HFF-Myc (cell line): ENCODE data around the gene FILIP1L.

Experiments used
- DNase-seq: peaks from one replicate; pipeline ENCODE4 v3.0.0-alpha.2; 2011; ENCODE audit warnings: low read depth; ENCODE audit errors: extremely low read depth
- H3K4me3 ChIP-seq: replicated peaks from 2 replicates; pipeline ENCODE4 v1.5.1; 2011; ENCODE audit warnings: low read depth, mild to moderate bottlenecking, control low read depth, low read length
- TF ChIP-seq, protein P1 (sequence below): IDR thresholded peaks from 2 replicates; pipeline ENCODE4 v1.5.1; 2012; ENCODE audit warnings: mild to moderate bottlenecking, low read depth, low read length, control low read depth; ENCODE audit errors: missing control alignments

Gene FILIP1L

DNA sequence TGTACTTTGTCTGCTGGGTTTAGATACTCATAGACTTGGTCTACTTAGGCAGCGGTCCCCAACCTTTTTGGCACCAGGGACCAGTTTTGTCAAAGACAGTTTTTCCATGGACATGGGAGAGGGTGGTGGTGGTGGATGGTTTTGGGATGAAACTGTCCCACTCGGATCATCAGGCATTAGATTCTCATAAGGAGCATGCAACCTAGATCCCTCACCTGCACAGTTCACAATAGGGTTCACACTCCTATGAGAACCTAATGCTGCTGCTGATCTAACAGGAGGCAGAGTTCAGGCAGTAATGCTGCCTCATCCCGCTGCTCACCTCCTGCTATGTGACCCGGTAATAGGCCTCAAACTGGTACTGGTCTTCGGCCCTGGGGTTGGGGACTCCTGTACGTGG is 251.3 kb downstream of the FILIP1L start:
- DNase-seq = no peak
- TF ChIP-seq, protein P1, sequence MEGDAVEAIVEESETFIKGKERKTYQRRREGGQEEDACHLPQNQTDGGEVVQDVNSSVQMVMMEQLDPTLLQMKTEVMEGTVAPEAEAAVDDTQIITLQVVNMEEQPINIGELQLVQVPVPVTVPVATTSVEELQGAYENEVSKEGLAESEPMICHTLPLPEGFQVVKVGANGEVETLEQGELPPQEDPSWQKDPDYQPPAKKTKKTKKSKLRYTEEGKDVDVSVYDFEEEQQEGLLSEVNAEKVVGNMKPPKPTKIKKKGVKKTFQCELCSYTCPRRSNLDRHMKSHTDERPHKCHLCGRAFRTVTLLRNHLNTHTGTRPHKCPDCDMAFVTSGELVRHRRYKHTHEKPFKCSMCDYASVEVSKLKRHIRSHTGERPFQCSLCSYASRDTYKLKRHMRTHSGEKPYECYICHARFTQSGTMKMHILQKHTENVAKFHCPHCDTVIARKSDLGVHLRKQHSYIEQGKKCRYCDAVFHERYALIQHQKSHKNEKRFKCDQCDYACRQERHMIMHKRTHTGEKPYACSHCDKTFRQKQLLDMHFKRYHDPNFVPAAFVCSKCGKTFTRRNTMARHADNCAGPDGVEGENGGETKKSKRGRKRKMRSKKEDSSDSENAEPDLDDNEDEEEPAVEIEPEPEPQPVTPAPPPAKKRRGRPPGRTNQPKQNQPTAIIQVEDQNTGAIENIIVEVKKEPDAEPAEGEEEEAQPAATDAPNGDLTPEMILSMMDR = no peak

GRCh38 chr3:99862208-99862607 is 252.1 kb downstream of the FILIP1L start:
- H3K4me3 ChIP-seq = no peak overlapping the region
- TF ChIP-seq, protein P1 = no peak
- no peak for DNase-seq

More for the DNA sequence above, 251.3 kb downstream of the FILIP1L start:
- no peak overlapping the region for H3K4me3 ChIP-seq

DNA sequence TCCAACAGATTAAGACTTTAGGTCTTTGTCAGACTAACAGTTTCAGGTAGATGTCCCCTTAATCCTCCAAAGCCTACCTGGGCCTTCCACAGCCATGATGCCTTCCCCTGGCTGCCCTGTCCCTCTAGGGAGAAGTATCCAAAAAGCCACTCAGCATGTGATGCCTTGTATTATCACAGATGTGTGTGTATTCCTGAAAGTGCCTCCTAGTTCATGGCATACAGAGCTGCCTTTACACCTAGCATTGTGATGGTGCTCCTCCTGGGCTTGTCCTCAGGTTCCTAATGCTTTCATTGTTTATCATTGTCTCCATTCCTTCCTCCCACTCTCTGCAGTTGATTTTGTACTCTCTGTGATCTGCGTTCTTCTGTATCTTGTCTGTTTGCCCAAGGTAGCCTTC is 253.1 kb downstream of the FILIP1L start:
- TF ChIP-seq, protein P1 = no peak
- DNase-seq = no peak
- H3K4me3 ChIP-seq = no peak overlapping the region

DNA sequence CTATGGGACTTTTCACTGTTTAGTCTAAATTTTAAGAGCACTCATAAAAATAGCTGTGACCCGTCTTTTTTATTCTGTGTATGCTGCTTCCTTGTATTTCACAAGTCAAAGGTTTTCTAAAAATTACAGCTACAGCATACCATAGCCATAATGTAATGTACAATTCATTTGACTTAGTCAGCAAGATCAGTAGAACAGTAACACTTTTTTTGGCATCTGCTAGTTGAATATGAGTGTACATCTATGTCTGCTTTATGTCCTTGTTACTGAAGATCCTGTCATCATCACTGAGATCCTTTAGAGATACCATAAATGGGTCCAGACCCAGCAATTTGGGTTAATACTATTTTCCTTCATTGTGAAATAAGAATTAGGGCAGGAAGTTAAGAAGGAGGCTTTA is 254.5 kb downstream of the FILIP1L start:
- DNase-seq = peak; percentile 67
- TF ChIP-seq, protein P1 = no peak

DNA sequence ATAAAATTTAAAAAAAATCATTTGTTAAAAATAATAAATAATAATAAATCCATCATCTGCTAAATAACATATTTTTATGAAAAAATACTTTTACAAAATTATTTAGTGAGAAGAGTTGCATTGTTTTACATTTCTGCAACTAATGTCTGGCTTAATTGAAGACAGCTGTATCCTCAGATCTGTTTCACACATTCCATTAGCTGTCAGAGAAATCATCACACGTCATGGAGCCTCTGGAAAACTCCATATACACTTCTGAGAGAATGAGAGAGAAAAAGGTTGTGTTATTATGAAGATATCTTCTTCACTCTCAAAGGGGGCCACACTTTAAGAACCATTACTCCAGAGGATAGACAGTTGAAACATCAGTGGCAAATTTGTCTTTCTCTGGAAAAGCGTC is 255.8 kb downstream of the FILIP1L start:
- no peak overlapping the region for H3K4me3 ChIP-seq
- TF ChIP-seq, protein P1 = no peak
- DNase-seq = no peak

More for the DNA sequence above, 254.5 kb downstream of the FILIP1L start:
- H3K4me3 ChIP-seq = no peak overlapping the region

DNA sequence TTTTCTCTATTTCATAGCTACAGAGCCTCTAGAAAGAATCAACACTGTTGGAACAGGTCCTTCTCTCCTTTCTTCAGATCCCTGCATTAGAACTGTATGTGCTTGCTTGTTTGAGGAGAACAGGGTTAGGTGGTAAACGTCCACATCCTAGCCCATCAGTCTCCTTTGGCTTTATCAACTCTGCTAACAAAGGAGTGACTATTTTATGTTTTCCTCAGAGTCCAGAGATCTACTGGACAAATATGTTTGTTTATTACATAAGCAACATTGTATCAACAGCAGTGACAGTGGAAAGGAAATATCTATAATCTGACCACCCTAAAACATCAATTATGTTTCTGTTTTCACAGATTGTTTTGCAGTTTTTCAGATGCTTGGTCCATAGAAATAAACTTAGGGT is 257.0 kb downstream of the FILIP1L start:
- TF ChIP-seq, protein P1 = no peak
- DNase-seq = no peak

More for the DNA sequence above, 257.0 kb downstream of the FILIP1L start:
- H3K4me3 ChIP-seq = no peak overlapping the region
